Stimulated activated CD4-positive, alpha-beta T cell treated with anti-CD3 and anti-CD28 coated beads, Interleukin-15, amount 100 ng/mL, for 24 hours (primary cell): ENCODE data around the gene EHMT1.
"Not testable (repeated sequence)": the region's sequence is repeated elsewhere in the genome, so short reads cannot be mapped to it uniquely, and the experiment has no call there.

Experiments used
- DNase-seq: peaks from one replicate; pipeline ENCODE4 v3.0.0-alpha.2; 2020

Gene EHMT1

GRCh38 chr9:137590469-137591383, 28.1 kb upstream of the EHMT1 start, which contains the start of gene ZMYND19:
ZMYND19 (minus strand) TSS chr9:137590512; CDS start chr9:137590263, 249 bp downstream.
- peak; percentile 91 for DNase-seq

GRCh38 chr9:137592767-137593166, 26.0 kb upstream of the EHMT1 start:
- no peak for DNase-seq

GRCh38 chr9:137593176-137593575, 25.6 kb upstream of the EHMT1 start:
- DNase-seq = no peak

GRCh38 chr9:137596577-137596976, 22.2 kb upstream of the EHMT1 start:
- DNase-seq = not testable (repeated sequence)

- DNase-seq = no peak
These were observed 19.9 kb upstream of the EHMT1 start for GRCh38 chr9:137598943-137599342.

GRCh38 chr9:137602661-137603060, 16.1 kb upstream of the EHMT1 start:
- no peak for DNase-seq

- DNase-seq = no peak
These were observed 14.9 kb upstream of the EHMT1 start for GRCh38 chr9:137603879-137604278.

GRCh38 chr9:137604345-137605086, 14.3 kb upstream of the EHMT1 start:
- no peak for DNase-seq

- DNase-seq = peak; percentile 94
These were observed 13.4 kb upstream of the EHMT1 start, which contains the start of gene ARRDC1 for GRCh38 chr9:137605121-137606004. ARRDC1 (plus strand) TSS chr9:137605686; CDS start chr9:137605718, 32 bp downstream.

- DNase-seq = peak; percentile 47
These were observed 12.7 kb upstream of the EHMT1 start for GRCh38 chr9:137606005-137606621.

GRCh38 chr9:137606734-137607138, 12.1 kb upstream of the EHMT1 start:
- DNase-seq = no peak

- DNase-seq = peak; percentile 29
These were observed 11.5 kb upstream of the EHMT1 start for GRCh38 chr9:137607141-137607857.

GRCh38 chr9:137610944-137611343, 7.9 kb upstream of the EHMT1 start:
- DNase-seq = no peak

- peak; percentile 57 for DNase-seq
These were observed 6.9 kb upstream of the EHMT1 start for GRCh38 chr9:137611623-137612609.

GRCh38 chr9:137612741-137613142, 6.1 kb upstream of the EHMT1 start:
- DNase-seq = no peak

- no peak for DNase-seq
These were observed 5.5 kb upstream of the EHMT1 start for GRCh38 chr9:137613259-137613658.

GRCh38 chr9:137613738-137614523, 4.9 kb upstream of the EHMT1 start:
- no peak for DNase-seq

- DNase-seq = no peak
These were observed 4.0 kb upstream of the EHMT1 start for GRCh38 chr9:137614631-137615386.
